ENCODE results near the gene ATP6AP2. TPM values are rescaled to one million over a fixed set of nuclear protein-coding genes. Genes with fewer than 3 reads are reported as not detected.

ATP6AP2 gene
- total and polyA plus RNA-seq, 2 of the 13 experiments (the other 11 are each of a cell fraction or from before 2014, with no cell fraction given), result 55.6 to 108 TPM

DNA sequence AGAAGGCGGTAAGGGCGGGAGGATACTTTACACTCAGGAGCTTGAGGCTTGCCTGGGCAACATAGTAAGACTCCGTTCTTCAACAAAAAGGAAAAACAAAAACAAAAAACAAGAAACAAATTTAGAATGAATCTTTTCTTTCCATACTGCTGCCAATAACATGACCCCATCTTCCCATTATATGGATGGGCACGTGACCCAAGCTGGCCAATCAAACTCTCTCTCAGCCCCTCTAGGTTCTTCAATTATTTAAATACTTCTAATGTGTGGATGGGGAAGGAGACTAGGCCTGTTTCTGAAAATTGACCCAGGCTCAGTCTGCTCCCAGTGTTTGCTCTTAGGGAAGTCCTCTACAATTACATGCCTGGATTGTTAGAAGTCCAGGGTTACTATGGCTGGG lies 22.2 kb upstream of the ATP6AP2 start:
- WGBS (ENCODE audit: low lambda C conversion rate), result 43% methylated on average over 4 of the region's 4 CpGs
- CTCF ChIA-PET (ENCODE audit: low intra/inter-chr PET ratio, low total read pairs), result no interaction called here
- H3K4me1 ChIP-seq (ENCODE audit: insufficient read depth, low read length), result no peaks in the 10 kb centered on the region

More for the DNA sequence above, 22.2 kb upstream of the ATP6AP2 start:
- Histone ChIP-seq H3K4me3 (replicated peaks in 1 of 3; ENCODE audit: insufficient read depth in 1 of 3, low read depth in 2 of 3, low read length in 3 of 3) (no peak overlapping the region), H3K27me3 (ENCODE audit: control insufficient read depth in 1 of 2, insufficient read depth in 2 of 2, low read length in 2 of 2) (peaks cover 0 to 1% of the 10 kb centered on the region in 2 experiments; a peak in 1 of 5 replicates), H3K36me3 (replicated peaks in 1 of 2; ENCODE audit: control insufficient read depth in 1 of 2, insufficient read depth in 2 of 2, low read length in 2 of 2) (no peaks in the 10 kb centered on the region), H2AFZ (ENCODE audit: low read length) (no peak overlapping the region), H3K4me2 (ENCODE audit: low read depth, low read length) (no peak overlapping the region), H4K20me1 (ENCODE audit: insufficient read depth, low read length) (no peaks in the 10 kb centered on the region), H3K9me3 (ENCODE audit: low read length) (no peaks in the 10 kb centered on the region), H3K27ac (ENCODE audit: extremely low read length, insufficient read depth, low read length) (no peak overlapping the region), H3K9ac (ENCODE audit: insufficient read depth, low read depth, low read length) (no peak overlapping the region), H3K79me2 (ENCODE audit: insufficient read depth, low read length) (no peaks in the 10 kb centered on the region)
- no TSS peak for BruUV-seq (replicated peaks)
- ATAC-seq, result no peak
- POLR2A ChIA-PET, result no interaction called here
- TF ChIP-seq ERF (CRISPR knock-in tag; IDR thresholded peaks at IDR 0.05) (no peak), SUZ12 (IDR thresholded peaks at IDR 0.05; ENCODE audit: low read depth, low read length) (no peak), NCOA5 (CRISPR knock-in tag; IDR thresholded peaks at IDR 0.05) (no peak), TCF12 (IDR thresholded peaks at IDR 0.05) (no peak), TCF12 (CRISPR knock-in tag; IDR thresholded peaks at IDR 0.05) (no peak), ZFYVE20 (CRISPR knock-in tag; IDR thresholded peaks at IDR 0.05; ENCODE audit: borderline replicate concordance, low read depth) (no peak), ZNF143 (CRISPR knock-in tag; IDR thresholded peaks at IDR 0.05) (no peak), HMGA1 (CRISPR knock-in tag; conservative IDR thresholded peaks at IDR 0.05) (no peak)
- TF ChIP-seq, protein P1, sequence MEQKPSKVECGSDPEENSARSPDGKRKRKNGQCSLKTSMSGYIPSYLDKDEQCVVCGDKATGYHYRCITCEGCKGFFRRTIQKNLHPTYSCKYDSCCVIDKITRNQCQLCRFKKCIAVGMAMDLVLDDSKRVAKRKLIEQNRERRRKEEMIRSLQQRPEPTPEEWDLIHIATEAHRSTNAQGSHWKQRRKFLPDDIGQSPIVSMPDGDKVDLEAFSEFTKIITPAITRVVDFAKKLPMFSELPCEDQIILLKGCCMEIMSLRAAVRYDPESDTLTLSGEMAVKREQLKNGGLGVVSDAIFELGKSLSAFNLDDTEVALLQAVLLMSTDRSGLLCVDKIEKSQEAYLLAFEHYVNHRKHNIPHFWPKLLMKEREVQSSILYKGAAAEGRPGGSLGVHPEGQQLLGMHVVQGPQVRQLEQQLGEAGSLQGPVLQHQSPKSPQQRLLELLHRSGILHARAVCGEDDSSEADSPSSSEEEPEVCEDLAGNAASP (CRISPR knock-in tag; IDR thresholded peaks at IDR 0.05; ENCODE audit: borderline replicate concordance), result no peak
- TF ChIP-seq, protein P2, sequence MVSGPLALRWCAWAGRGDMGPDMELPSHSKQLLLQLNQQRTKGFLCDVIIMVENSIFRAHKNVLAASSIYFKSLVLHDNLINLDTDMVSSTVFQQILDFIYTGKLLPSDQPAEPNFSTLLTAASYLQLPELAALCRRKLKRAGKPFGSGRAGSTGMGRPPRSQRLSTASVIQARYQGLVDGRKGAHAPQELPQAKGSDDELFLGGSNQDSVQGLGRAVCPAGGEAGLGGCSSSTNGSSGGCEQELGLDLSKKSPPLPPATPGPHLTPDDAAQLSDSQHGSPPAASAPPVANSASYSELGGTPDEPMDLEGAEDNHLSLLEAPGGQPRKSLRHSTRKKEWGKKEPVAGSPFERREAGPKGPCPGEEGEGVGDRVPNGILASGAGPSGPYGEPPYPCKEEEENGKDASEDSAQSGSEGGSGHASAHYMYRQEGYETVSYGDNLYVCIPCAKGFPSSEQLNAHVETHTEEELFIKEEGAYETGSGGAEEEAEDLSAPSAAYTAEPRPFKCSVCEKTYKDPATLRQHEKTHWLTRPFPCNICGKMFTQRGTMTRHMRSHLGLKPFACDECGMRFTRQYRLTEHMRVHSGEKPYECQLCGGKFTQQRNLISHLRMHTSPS (CRISPR knock-in tag; IDR thresholded peaks at IDR 0.05; ENCODE audit: low read depth), result no peak
- TF ChIP-seq, protein P3, sequence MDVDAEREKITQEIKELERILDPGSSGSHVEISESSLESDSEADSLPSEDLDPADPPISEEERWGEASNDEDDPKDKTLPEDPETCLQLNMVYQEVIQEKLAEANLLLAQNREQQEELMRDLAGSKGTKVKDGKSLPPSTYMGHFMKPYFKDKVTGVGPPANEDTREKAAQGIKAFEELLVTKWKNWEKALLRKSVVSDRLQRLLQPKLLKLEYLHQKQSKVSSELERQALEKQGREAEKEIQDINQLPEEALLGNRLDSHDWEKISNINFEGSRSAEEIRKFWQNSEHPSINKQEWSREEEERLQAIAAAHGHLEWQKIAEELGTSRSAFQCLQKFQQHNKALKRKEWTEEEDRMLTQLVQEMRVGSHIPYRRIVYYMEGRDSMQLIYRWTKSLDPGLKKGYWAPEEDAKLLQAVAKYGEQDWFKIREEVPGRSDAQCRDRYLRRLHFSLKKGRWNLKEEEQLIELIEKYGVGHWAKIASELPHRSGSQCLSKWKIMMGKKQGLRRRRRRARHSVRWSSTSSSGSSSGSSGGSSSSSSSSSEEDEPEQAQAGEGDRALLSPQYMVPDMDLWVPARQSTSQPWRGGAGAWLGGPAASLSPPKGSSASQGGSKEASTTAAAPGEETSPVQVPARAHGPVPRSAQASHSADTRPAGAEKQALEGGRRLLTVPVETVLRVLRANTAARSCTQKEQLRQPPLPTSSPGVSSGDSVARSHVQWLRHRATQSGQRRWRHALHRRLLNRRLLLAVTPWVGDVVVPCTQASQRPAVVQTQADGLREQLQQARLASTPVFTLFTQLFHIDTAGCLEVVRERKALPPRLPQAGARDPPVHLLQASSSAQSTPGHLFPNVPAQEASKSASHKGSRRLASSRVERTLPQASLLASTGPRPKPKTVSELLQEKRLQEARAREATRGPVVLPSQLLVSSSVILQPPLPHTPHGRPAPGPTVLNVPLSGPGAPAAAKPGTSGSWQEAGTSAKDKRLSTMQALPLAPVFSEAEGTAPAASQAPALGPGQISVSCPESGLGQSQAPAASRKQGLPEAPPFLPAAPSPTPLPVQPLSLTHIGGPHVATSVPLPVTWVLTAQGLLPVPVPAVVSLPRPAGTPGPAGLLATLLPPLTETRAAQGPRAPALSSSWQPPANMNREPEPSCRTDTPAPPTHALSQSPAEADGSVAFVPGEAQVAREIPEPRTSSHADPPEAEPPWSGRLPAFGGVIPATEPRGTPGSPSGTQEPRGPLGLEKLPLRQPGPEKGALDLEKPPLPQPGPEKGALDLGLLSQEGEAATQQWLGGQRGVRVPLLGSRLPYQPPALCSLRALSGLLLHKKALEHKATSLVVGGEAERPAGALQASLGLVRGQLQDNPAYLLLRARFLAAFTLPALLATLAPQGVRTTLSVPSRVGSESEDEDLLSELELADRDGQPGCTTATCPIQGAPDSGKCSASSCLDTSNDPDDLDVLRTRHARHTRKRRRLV (CRISPR knock-in tag; IDR thresholded peaks at IDR 0.05), result no peak
- FAIRE-seq, result no peak
- no peak for DNase-seq (ENCODE audit: low spot score)
- intact Hi-C loops (cut with micrococcal nuclease; ENCODE audit: unreplicated experiment) (no loop called here), in situ Hi-C loops (cut with HindIII; ENCODE audit: extremely low pct_ligation_motif_present, low pct_unique_long_range_greater_than_20kb) (no loop called here)
